Measurements from ENCODE around the gene LARP6.

The LARP6 gene

DNA sequence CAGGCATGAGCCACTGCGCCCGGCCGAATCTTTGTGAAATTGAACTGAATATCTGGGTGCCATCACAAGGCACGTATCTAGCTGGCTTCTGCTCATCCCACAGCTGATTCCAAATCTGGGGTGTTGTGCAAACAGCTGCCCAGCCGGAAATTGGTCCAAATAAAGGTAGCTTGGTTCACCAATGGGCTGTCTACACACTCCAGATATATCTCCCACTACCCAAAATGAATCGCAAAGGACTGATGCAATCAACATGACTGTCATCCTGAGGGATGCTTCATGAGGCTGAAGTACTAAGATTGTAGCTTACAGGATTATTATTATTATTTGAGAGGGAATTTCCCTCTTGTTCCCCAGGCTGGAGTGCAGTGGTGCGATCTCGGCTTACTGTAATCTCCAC is 28.1 kb downstream of the LARP6 start:
- TF ChIP-seq SIN3A (IDR thresholded peaks at IDR 0.05; ENCODE audit: borderline replicate concordance, insufficient read depth, low read length), result no peak

DNA sequence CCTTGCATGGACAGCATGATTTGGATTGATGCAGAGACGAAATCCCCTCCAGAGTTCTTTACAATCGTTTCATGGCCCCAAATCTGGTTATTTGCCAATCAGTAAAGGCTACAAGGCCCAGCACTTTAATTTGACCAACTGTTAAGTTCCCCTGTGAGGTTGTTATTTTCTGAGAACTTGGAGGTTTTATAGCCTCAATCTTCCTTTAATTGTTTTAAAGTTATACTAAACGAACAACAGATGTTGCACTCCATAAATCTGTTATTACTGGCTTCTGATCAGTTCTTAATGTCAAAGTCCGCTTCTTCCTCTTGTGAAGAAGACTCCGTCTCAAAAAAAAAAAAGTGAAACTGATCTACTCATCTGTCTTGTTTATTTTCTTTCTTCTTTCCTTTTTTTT is 30.8 kb downstream of the LARP6 start:
- TF ChIP-seq POLR2AphosphoS5 (IDR thresholded peaks at IDR 0.05; ENCODE audit: low read depth, low read length), result no peak
- TF ChIP-seq TAF1 (IDR thresholded peaks at IDR 0.05; ENCODE audit: borderline replicate concordance, insufficient read depth, low read length), result no peak
- TF ChIP-seq REST (IDR thresholded peaks at IDR 0.05; ENCODE audit: insufficient read depth in 1 of 2, low read depth in 2 of 2, low read length in 2 of 2), result no peak
- no peak for TF ChIP-seq SIN3A (IDR thresholded peaks at IDR 0.05; ENCODE audit: borderline replicate concordance, insufficient read depth, low read length)
- no peak for TF ChIP-seq FOXP2 (optimal IDR thresholded peaks at IDR 0.05; ENCODE audit: borderline replicate concordance, extremely low read depth, extremely low read length, insufficient read depth)

- TF ChIP-seq SIN3A (IDR thresholded peaks at IDR 0.05; ENCODE audit: borderline replicate concordance, insufficient read depth, low read length) (no peak), REST (IDR thresholded peaks at IDR 0.05; ENCODE audit: insufficient read depth in 1 of 2, low read depth in 2 of 2, low read length in 2 of 2) (no peak), POLR2AphosphoS5 (IDR thresholded peaks at IDR 0.05; ENCODE audit: low read depth, low read length) (no peak), TAF1 (IDR thresholded peaks at IDR 0.05; ENCODE audit: borderline replicate concordance, insufficient read depth, low read length) (no peak), FOXP2 (optimal IDR thresholded peaks at IDR 0.05; ENCODE audit: borderline replicate concordance, extremely low read depth, extremely low read length, insufficient read depth) (no peak)
Measured at GRCh38 chr15:70820214-70820613, 33.7 kb downstream of the LARP6 start.

- TF ChIP-seq TAF1 (IDR thresholded peaks at IDR 0.05; ENCODE audit: borderline replicate concordance, insufficient read depth, low read length), result no peak
- TF ChIP-seq POLR2AphosphoS5 (IDR thresholded peaks at IDR 0.05; ENCODE audit: low read depth, low read length), result no peak
Measured at GRCh38 chr15:70818580-70818979, 35.4 kb downstream of the LARP6 start.

DNA sequence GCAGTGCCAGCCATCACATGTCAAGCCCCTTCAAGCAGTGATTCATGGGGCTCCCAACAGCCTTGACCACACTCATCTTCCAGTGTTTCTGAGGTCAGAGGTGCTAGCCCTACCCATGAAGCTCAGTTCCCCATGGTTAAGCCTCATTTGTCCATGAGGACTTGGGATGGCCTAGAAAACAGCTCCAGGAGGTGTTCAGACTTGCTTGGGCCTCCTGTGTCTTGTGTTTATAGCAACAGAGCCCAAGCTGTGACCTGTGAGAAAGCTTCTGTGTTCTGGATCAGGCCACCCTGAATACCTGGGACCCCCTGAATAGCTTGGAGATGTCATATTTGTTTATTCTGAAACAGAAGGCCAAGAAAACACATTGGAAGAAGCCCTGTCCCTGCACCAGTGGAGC is 36.7 kb downstream of the LARP6 start:
- TF ChIP-seq REST (IDR thresholded peaks at IDR 0.05; ENCODE audit: insufficient read depth in 1 of 2, low read depth in 2 of 2, low read length in 2 of 2) (no peak), FOXP2 (optimal IDR thresholded peaks at IDR 0.05; ENCODE audit: borderline replicate concordance, extremely low read depth, extremely low read length, insufficient read depth) (no peak), SIN3A (IDR thresholded peaks at IDR 0.05; ENCODE audit: borderline replicate concordance, insufficient read depth, low read length) (no peak), TAF1 (IDR thresholded peaks at IDR 0.05; ENCODE audit: borderline replicate concordance, insufficient read depth, low read length) (no peak), POLR2AphosphoS5 (IDR thresholded peaks at IDR 0.05; ENCODE audit: low read depth, low read length) (no peak)

DNA sequence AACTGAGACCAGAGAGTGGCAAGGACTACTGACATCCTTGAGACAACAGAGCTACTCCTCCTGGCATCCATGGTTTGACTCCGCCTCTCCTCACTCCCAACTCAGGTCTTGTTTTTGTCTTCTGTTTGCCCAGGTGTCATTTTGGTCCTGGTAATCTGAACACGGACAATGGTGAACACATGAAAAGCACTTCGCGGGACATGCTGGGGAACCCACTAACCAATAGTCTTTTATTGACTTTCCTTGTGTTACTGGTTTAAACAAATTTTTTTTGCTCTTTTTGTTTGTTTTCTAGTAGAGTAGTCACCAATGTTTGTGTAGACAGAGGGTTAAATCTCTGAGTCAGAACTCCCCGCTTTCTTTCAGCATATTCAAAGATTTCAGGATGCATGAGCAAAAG is 38.4 kb downstream of the LARP6 start:
- no peak for TF ChIP-seq TAF1 (IDR thresholded peaks at IDR 0.05; ENCODE audit: borderline replicate concordance, insufficient read depth, low read length)
- no peak for TF ChIP-seq FOXP2 (optimal IDR thresholded peaks at IDR 0.05; ENCODE audit: borderline replicate concordance, extremely low read depth, extremely low read length, insufficient read depth)
- no peak for TF ChIP-seq REST (IDR thresholded peaks at IDR 0.05; ENCODE audit: insufficient read depth in 1 of 2, low read depth in 2 of 2, low read length in 2 of 2)
- no peak for TF ChIP-seq SIN3A (IDR thresholded peaks at IDR 0.05; ENCODE audit: borderline replicate concordance, insufficient read depth, low read length)

All from PFSK-1 (cell line).